ENCODE measurements around the gene NOP16. TPM values are rescaled to one million over a fixed set of nuclear protein-coding genes. Genes with fewer than 3 reads are reported as not detected.

NOP16 gene, protein sequence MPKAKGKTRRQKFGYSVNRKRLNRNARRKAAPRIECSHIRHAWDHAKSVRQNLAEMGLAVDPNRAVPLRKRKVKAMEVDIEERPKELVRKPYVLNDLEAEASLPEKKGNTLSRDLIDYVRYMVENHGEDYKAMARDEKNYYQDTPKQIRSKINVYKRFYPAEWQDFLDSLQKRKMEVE
- total RNA-seq = 6.3 and 7.8 TPM in 2 replicates

GRCh38 chr5:176388444-176389134, at the start of gene NOP16, which contains the start of gene HIGD2A:
Gene NOP16 (minus strand): TSS chr5:176388598. CDS start chr5:176388539, 59 bp downstream.
Gene HIGD2A (plus strand): TSS chr5:176388751. CDS start chr5:176388820, 69 bp downstream.

GRCh38 chr5:176415952-176416924, 27.8 kb upstream of the NOP16 start, which contains the start of gene CLTB:
Gene CLTB (minus strand): TSS chr5:176416539. CDS start chr5:176416363, 176 bp downstream.

GRCh38 chr5:176365351-176366231, 22.8 kb downstream of the NOP16 start, which contains the start of gene ARL10:
Gene ARL10 (plus strand): TSS chr5:176365487. CDS start chr5:176365564, 77 bp downstream.

GRCh38 chr5:176361437-176362232, 26.8 kb downstream of the NOP16 start, which contains the start of gene KIAA1191:
Gene KIAA1191 (minus strand): TSS chr5:176361764. CDS start chr5:176359508, 2,256 bp downstream.

Other genes starting within 250 kb of the NOP16 start
- gene SIMC1, start 150.2 kb downstream of the NOP16 start, total RNA-seq = 4.9 and 5.7 TPM in 2 replicates
- gene KIAA1191, start 26.8 kb downstream of the NOP16 start, total RNA-seq = 104 and 118 TPM in 2 replicates
- gene ARL10, start 23.1 kb downstream of the NOP16 start, total RNA-seq = 2.0 and 3.4 TPM in 2 replicates
- gene HIGD2A, start 153 bp upstream of the NOP16 start, total RNA-seq = 92.0 and 100 TPM in 2 replicates
- 130 and 133 TPM in 2 replicates for gene CLTB, start 27.9 kb upstream of the NOP16 start, total RNA-seq
- gene FAF2, start 59.8 kb upstream of the NOP16 start, total RNA-seq = 36.0 and 48.2 TPM in 2 replicates
- 0.58 and 1.4 TPM in 2 replicates for gene RNF44, start 148.8 kb upstream of the NOP16 start, total RNA-seq
- not detected in 2 replicates for gene CDHR2, start 160.7 kb upstream of the NOP16 start, total RNA-seq
- 4.3 and 5.3 TPM in 2 replicates for gene GPRIN1, start 221.6 kb upstream of the NOP16 start, total RNA-seq
- gene SNCB, start 241.9 kb upstream of the NOP16 start, total RNA-seq = not detected in 2 replicates
- gene EIF4E1B, start 242.1 kb upstream of the NOP16 start, total RNA-seq = not detected in 2 replicates